ENCODE measurements around the gene S1PR2. TPM values are rescaled to one million over a fixed set of nuclear protein-coding genes. Genes with fewer than 3 reads are reported as not detected.

Gene S1PR2
- 1 to 10 TPM; 4.5 to 8.5 TPM for total RNA-seq

- Histone ChIP-seq H3K27ac (peak within 1 kb of the TSS; percentile 81 to 83), H3K36me3 (no peaks in the 10 kb centered on the region), H3K27me3 (replicated peaks; ENCODE audit: insufficient read depth) (no peaks in the 10 kb centered on the region), H3K9me3 (no peaks in the 10 kb centered on the region), H3K4me3 (peak within 1 kb of the TSS; percentile 59 to 82), H3K4me1 (replicated peaks) (peaks cover 3% of the 10 kb centered on the region)
- DNase-seq (ENCODE audit: low spot score): peak; percentile 49
- intact Hi-C loops (cut with DNase I): no loop called here
- WGBS: under 1% methylated on average over 42 of the region's 73 CpGs
- TF ChIP-seq POLR2AphosphoS5 (IDR thresholded peaks at IDR 0.05) (peak; percentile 21), CTCF (IDR thresholded peaks at IDR 0.05) (no peak), POLR2A (IDR thresholded peaks at IDR 0.05) (peak; percentile 23)
These were observed at the start of gene S1PR2 for GRCh38 chr19:10230861-10231611. TSS of gene S1PR2 (minus strand) at chr19:10231331. CDS start at chr19:10224905, 6,426 bp downstream.

GRCh38 chr19:10279737-10280442 is 48.8 kb upstream of the S1PR2 start:
- H3K36me3 ChIP-seq: no peaks in the 10 kb centered on the region
- H3K27me3 ChIP-seq (replicated peaks; ENCODE audit: insufficient read depth): no peaks in the 10 kb centered on the region
- H3K4me3 ChIP-seq: no peak overlapping the region
- H3K9me3 ChIP-seq: no peaks in the 10 kb centered on the region
- no peak for TF ChIP-seq POLR2AphosphoS5 (IDR thresholded peaks at IDR 0.05)
- TF ChIP-seq POLR2A (IDR thresholded peaks at IDR 0.05): no peak
- no peak for TF ChIP-seq CTCF (IDR thresholded peaks at IDR 0.05)
- no peak for DNase-seq (ENCODE audit: low spot score)
- WGBS: 84% methylated on average over 5 of the region's 5 CpGs
- no peak overlapping the region for H3K27ac ChIP-seq
- no peaks in the 10 kb centered on the region for H3K4me1 ChIP-seq (replicated peaks)
- intact Hi-C loops (cut with DNase I): no loop called here

GRCh38 chr19:10278935-10279334 is 47.8 kb upstream of the S1PR2 start:
- no peaks in the 10 kb centered on the region for H3K36me3 ChIP-seq
- DNase-seq (ENCODE audit: low spot score): no peak
- no peaks in the 10 kb centered on the region for H3K9me3 ChIP-seq
- H3K4me1 ChIP-seq (replicated peaks): no peaks in the 10 kb centered on the region
- H3K27me3 ChIP-seq (replicated peaks; ENCODE audit: insufficient read depth): no peaks in the 10 kb centered on the region
- H3K4me3 ChIP-seq: no peak overlapping the region
- intact Hi-C loops (cut with DNase I): no loop called here
- no peak for TF ChIP-seq POLR2A (IDR thresholded peaks at IDR 0.05)
- no peak for TF ChIP-seq CTCF (IDR thresholded peaks at IDR 0.05)
- TF ChIP-seq POLR2AphosphoS5 (IDR thresholded peaks at IDR 0.05): no peak
- 100% methylated on average over 1 of the region's 1 CpG for WGBS
- no peak overlapping the region for H3K27ac ChIP-seq

GRCh38 chr19:10277795-10278589 is 46.9 kb upstream of the S1PR2 start:
- WGBS: 88% methylated on average over 9 of the region's 9 CpGs

More at GRCh38 chr19:10277795-10278589, 46.9 kb upstream of the S1PR2 start:
- DNase-seq (ENCODE audit: low spot score): no peak
- H3K36me3 ChIP-seq: no peaks in the 10 kb centered on the region
- no peaks in the 10 kb centered on the region for H3K4me1 ChIP-seq (replicated peaks)
- H3K27ac ChIP-seq: no peak overlapping the region
- H3K9me3 ChIP-seq: no peaks in the 10 kb centered on the region
- no peak overlapping the region for H3K4me3 ChIP-seq
- intact Hi-C loops (cut with DNase I): no loop called here
- H3K27me3 ChIP-seq (replicated peaks; ENCODE audit: insufficient read depth): no peaks in the 10 kb centered on the region
- TF ChIP-seq CTCF (IDR thresholded peaks at IDR 0.05) (no peak), POLR2A (IDR thresholded peaks at IDR 0.05) (no peak), POLR2AphosphoS5 (IDR thresholded peaks at IDR 0.05) (no peak)
